HG03460 (cell line): ENCODE measurements around the gene DPM2.

ENCODE experiments used
- ATAC-seq: cut with Tn5 transposase; IDR thresholded peaks from one replicate; pipeline ENCODE4 v1.9.1; 2021; ENCODE audit not compliant: unreplicated experiment

The DPM2 gene

GRCh38 chr9:127938298-127938690, 640 bp upstream of the DPM2 start:
- no peak for ATAC-seq

- no peak for ATAC-seq
These were observed 632 bp downstream of the DPM2 start for GRCh38 chr9:127937056-127937387.

- no peak for ATAC-seq
These were observed 1.3 kb downstream of the DPM2 start for GRCh38 chr9:127936347-127936852.

GRCh38 chr9:127935765-127936221, 1.9 kb downstream of the DPM2 start:
- ATAC-seq: no peak

- ATAC-seq: no peak
These were observed 2.7 kb downstream of the DPM2 start for GRCh38 chr9:127934986-127935385.

GRCh38 chr9:127934248-127934647, 3.4 kb downstream of the DPM2 start:
- ATAC-seq: no peak

- ATAC-seq: peak; percentile 30
These were observed 6.4 kb downstream of the DPM2 start for GRCh38 chr9:127931092-127931881.

- ATAC-seq: peak; percentile 81
These were observed 7.2 kb downstream of the DPM2 start, which contains the start of gene PIP5KL1 for GRCh38 chr9:127930231-127931091. PIP5KL1 (minus strand) TSS chr9:127930777; CDS start chr9:127930752, 25 bp downstream.

- no peak for ATAC-seq
These were observed 8.1 kb downstream of the DPM2 start for GRCh38 chr9:127929625-127929979.

GRCh38 chr9:127928676-127929624, 8.7 kb downstream of the DPM2 start:
- ATAC-seq: no peak

GRCh38 chr9:127927988-127928675, 9.5 kb downstream of the DPM2 start:
- no peak for ATAC-seq

GRCh38 chr9:127927201-127927987, 10.3 kb downstream of the DPM2 start:
- no peak for ATAC-seq

GRCh38 chr9:127926906-127927200, 10.8 kb downstream of the DPM2 start:
- ATAC-seq: no peak

- ATAC-seq: no peak
These were observed 11.4 kb downstream of the DPM2 start for GRCh38 chr9:127925959-127926905.

GRCh38 chr9:127924736-127925444, 12.8 kb downstream of the DPM2 start:
- no peak for ATAC-seq

GRCh38 chr9:127923771-127924170, 13.9 kb downstream of the DPM2 start:
- ATAC-seq: no peak

- ATAC-seq: no peak
These were observed 14.6 kb downstream of the DPM2 start for GRCh38 chr9:127923046-127923445.

GRCh38 chr9:127921557-127922120, 16.0 kb downstream of the DPM2 start:
- ATAC-seq: no peak
